ENCODE measurements around the gene RPAP2. TPM values are rescaled to one million over a fixed set of nuclear protein-coding genes. Genes with fewer than 3 reads are reported as not detected.
A peak's percentile ranks its signal among the peaks of the same experiment; 100 is the strongest.
"Not testable (repeated sequence)": the region's sequence is repeated elsewhere in the genome, so short reads cannot be mapped to it uniquely, and the experiment has no call there.

Gene RPAP2
- total and polyA plus RNA-seq, 5 experiments from 2014 or later = 15.3 to 48.4 (median 25.9) TPM

DNA sequence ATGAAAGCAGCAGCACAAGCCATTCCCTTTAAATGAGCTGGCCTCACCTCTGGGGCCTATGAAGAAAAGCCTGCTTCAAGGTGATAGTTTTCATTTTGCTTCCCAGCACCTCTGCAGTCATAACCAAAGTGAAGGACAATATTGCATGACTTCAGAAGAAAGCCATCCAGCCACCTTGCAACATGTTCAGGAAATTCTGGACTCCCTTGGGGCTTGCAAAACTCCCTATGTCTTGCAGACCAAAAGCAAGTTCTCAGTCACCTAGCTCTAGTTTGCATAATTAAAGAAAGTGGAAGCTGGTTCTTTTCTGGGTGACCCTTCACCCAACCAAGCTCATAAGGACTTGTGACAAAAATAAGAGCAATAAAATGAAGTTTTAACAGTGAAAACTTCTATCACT is 100.2 kb downstream of the RPAP2 start:
- Mint-ChIP-seq H3K36me3 (peaks cover 0 to 6% (median 4%) of the 10 kb centered on the region in 3 donors), H3K4me1 (peaks cover 0 to 1% (median 0%) of the 10 kb centered on the region in 4 donors)

DNA sequence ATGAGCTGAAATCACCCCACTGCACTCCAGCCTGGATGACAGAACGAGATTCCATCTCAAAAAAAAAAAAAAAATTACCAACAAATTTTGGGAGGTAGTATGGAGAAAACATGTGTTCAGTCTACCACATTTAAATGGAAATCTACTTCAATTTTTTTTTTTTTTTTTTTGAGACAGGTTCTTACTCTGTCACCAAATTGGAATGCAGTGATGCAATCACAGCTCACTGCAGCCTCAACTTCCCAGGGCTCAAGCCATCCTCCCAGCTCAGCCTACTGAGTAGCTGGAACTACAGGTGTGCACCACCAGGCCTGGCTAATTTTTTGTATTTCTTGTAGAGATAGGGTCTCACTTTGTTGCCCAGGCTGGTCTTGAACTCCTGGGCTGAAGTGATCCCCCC is 105.8 kb downstream of the RPAP2 start:
- DNase-seq (no peak), ATAC-seq (no peak)
- POLR2A ChIA-PET = interaction anchor here (0.7 kb wide), 1 partner anchor 38 kb away, joined by 4 read pairs; no protein-coding TSS in a partner anchor
- Mint-ChIP-seq H3K4me3 (no peak overlapping the region), H3K27ac (no peak overlapping the region), H3K27me3 (no peaks in the 10 kb centered on the region), H3K9me3 (peaks cover 0 to 25% (median 9%) of the 10 kb centered on the region in 9 donors), H3K4me1 (peaks cover 11 to 12% (median 11%) of the 10 kb centered on the region in 4 donors), H3K36me3 (peaks cover 0 to 9% (median 6%) of the 10 kb centered on the region in 3 donors)

More for the DNA sequence above, 100.2 kb downstream of the RPAP2 start:
- peaks cover 0 to 28% (median 6%) of the 10 kb centered on the region in 9 donors for H3K9me3 Mint-ChIP-seq
- H3K27me3 Mint-ChIP-seq = no peaks in the 10 kb centered on the region
- ATAC-seq (no peak), DNase-seq (no peak)
- H3K4me3 Mint-ChIP-seq = no peak overlapping the region
- POLR2A ChIA-PET = no interaction called here
- H3K27ac Mint-ChIP-seq = peak overlapping the region in 2 of 10 donors; percentile 2 to 7

DNA sequence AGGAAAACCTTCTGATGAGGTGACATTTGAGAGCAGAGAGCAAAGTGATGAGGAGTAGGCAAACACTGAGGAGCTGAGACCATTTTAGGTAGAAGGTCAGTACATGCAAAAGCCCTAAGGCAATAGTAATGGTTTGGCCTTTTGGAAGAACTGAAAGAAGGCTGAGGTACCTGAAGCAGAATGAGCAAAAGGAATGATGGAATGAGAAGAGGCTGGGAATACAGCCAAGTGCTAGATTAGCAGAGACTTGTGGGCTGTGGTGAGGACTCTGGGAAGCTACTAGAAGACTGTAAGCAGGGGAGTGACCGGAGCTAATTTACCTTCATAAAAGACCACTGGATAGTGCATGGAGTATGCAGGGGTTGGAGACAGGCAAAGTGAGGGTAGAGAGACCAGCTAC is 110.0 kb downstream of the RPAP2 start:
- no peak for ATAC-seq
- H3K9me3 Mint-ChIP-seq = peaks cover 0 to 10% (median 6%) of the 10 kb centered on the region in 9 donors
- peaks cover 18 to 42% (median 35%) of the 10 kb centered on the region in 4 donors for H3K4me1 Mint-ChIP-seq
- H3K27ac Mint-ChIP-seq = peak overlapping the region in 2 of 10 donors; percentile 1 to 67
- H3K36me3 Mint-ChIP-seq = peaks cover 0 to 5% (median 4%) of the 10 kb centered on the region in 3 donors
- no peak for DNase-seq
- no peaks in the 10 kb centered on the region for H3K27me3 Mint-ChIP-seq
- POLR2A ChIA-PET = interaction anchor here (0.6 to 1.0 kb wide), 2 partner anchors 9 to 77 kb away, joined by 3 read pairs; no protein-coding TSS in a partner anchor
- H3K4me3 Mint-ChIP-seq = peak overlapping the region in 1 of 10 donors; percentile 15

DNA sequence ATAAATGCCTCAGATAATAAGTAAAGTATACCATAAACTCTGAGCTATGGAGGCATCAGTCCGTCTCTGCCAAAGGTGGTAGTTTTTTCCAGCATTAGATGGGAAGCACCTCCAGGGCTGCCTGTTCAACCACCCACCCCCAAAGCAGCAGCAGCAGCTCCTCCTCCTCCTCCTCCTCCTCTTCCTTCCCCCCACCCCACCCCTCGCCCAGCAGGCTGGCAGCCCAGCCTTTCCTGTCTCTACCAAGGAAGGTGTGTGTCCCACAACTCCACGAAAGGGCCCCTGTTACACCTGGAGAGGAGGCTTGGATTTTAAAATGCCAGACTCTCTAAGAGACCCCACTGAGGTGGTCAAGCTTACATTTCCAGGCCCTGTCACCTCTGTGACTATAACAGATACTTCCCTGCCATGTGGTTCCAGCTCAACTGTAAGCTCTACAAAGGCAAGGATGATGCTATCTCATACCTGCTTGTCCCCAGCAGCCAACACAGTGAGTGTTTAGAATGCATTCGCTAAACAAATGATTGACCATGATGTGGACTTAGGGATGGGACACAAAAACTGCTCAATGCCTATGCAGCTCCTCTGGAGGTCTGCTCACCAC is 111.2 kb downstream of the RPAP2 start:
- ATAC-seq = no peak
- Mint-ChIP-seq H3K27ac (peak overlapping the region in 4 of 10 donors; percentile 12 to 80 (median 47)), H3K27me3 (no peaks in the 10 kb centered on the region), H3K4me3 (peak overlapping the region in 7 of 10 donors; percentile 21 to 68 (median 46)), H3K9me3 (peaks cover 0 to 5% (median 0%) of the 10 kb centered on the region in 9 donors), H3K4me1 (peaks cover 17 to 42% (median 35%) of the 10 kb centered on the region in 4 donors), H3K36me3 (no peaks in the 10 kb centered on the region)
- DNase-seq = no peak
- POLR2A ChIA-PET = no interaction called here

DNA sequence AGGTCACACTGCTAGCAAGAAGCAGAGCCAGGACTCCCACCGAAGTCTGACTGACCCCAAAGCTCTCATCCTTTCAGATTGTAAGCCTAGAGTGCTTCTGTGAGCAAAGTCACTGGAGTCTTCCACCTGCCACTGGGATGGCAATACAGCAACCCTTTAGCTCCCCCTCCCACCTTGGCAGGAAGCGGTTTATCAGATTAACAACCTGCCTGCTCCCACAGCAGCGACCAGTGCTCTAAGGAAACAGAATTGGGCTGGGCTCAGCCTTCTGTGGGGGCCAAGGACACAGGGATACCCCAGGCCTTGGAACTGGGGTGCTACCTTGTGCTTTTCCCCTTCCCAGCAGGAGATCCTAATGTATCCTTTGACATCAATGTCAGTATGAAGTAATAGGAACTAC is 111.8 kb downstream of the RPAP2 start:
- H3K4me3 Mint-ChIP-seq = peak overlapping the region in 9 of 10 donors; percentile 21 to 69 (median 50)
- peak; percentile 77 to 87 for ATAC-seq
- no peaks in the 10 kb centered on the region for H3K36me3 Mint-ChIP-seq
- peak in 8 of 10 donors; percentile 8 to 64 (median 22) for DNase-seq
- POLR2A ChIA-PET = no interaction called here
- peaks cover 17 to 42% (median 35%) of the 10 kb centered on the region in 4 donors for H3K4me1 Mint-ChIP-seq
- H3K27ac Mint-ChIP-seq = peak overlapping the region in 8 of 10 donors; percentile 19 to 89 (median 68)
- peaks cover 0 to under 1% (median 0%) of the 10 kb centered on the region in 9 donors for H3K9me3 Mint-ChIP-seq
- no peaks in the 10 kb centered on the region for H3K27me3 Mint-ChIP-seq

DNA sequence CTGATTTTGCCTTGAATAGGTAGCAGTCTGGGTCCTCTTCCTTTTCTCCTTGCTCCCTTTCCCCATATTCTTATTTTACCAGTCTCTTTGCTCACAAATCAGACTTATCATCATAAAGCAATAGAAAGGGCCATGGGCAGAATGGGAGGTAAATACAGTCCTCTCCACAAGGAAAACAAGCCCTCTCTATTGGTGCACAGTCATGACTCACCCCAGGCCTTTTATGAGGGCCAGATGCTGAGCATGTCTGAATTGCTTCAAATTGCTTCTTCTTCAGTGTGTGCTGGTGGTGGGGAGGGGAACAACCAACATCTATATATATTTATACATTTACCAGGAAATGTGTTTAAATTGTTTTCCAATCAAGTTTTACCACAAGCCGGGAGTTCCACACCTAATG is 112.7 kb downstream of the RPAP2 start:
- Mint-ChIP-seq H3K4me3 (peak overlapping the region in 5 of 10 donors; percentile 11 to 65 (median 34)), H3K4me1 (peaks cover 17 to 42% (median 35%) of the 10 kb centered on the region in 4 donors), H3K27me3 (no peaks in the 10 kb centered on the region), H3K27ac (peak overlapping the region in 5 of 10 donors; percentile 0 to 86 (median 60)), H3K9me3 (no peaks in the 10 kb centered on the region), H3K36me3 (no peaks in the 10 kb centered on the region)
- ATAC-seq (no peak), DNase-seq (no peak)
- POLR2A ChIA-PET = no interaction called here

DNA sequence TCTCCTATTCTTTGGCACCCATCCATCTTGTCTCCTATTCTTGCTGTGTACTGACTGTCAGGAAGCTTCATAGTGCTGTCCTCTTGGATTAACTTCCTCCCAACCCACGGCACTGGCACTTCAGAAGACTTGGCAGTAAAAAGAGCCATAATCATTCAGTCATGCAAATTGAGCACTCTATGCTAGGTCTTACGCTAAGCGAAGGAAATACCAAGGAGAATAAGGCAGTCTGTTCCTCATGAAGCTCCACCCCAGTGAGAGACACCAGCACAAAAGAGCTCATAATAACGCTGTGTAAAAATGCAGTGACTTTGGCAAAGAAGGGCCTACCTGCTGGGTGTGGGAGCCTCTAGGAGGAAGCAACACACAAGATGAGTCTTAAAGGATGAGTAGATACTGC is 120.8 kb downstream of the RPAP2 start:
- POLR2A ChIA-PET = no interaction called here
- DNase-seq (no peak), ATAC-seq (no peak)
- Mint-ChIP-seq H3K27me3 (no peaks in the 10 kb centered on the region), H3K9me3 (no peaks in the 10 kb centered on the region), H3K27ac (no peak overlapping the region), H3K4me3 (no peak overlapping the region), H3K4me1 (peaks cover 0 to 6% (median 0%) of the 10 kb centered on the region in 4 donors), H3K36me3 (no peaks in the 10 kb centered on the region)

DNA sequence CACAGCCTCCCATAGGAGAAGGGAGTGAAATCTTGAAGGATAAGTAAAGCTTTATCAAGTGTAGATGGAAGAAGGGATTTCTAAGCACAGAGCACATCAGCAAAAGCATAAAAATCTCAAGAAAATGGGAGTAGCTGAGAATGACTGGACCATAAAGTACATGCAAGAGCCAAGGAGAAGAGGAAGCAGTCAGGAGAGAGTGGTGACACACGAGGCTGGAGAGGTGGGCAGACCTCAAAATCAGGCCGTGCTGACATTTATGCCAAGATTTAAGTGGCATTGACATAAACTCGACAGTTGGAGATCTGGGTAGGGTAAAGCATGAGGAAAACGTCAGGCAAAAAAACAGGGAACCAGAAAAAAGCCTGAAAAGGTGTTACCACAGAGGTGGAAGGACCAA is 125.5 kb downstream of the RPAP2 start:
- DNase-seq (no peak), ATAC-seq (no peak)
- POLR2A ChIA-PET = no interaction called here
- Mint-ChIP-seq H3K27ac (peak overlapping the region in 1 of 10 donors; percentile 71), H3K27me3 (no peaks in the 10 kb centered on the region), H3K4me3 (no peak overlapping the region), H3K4me1 (peaks cover 0 to 5% (median 0%) of the 10 kb centered on the region in 4 donors), H3K9me3 (peaks cover 0 to 1% (median 0%) of the 10 kb centered on the region in 9 donors), H3K36me3 (no peaks in the 10 kb centered on the region)

DNA sequence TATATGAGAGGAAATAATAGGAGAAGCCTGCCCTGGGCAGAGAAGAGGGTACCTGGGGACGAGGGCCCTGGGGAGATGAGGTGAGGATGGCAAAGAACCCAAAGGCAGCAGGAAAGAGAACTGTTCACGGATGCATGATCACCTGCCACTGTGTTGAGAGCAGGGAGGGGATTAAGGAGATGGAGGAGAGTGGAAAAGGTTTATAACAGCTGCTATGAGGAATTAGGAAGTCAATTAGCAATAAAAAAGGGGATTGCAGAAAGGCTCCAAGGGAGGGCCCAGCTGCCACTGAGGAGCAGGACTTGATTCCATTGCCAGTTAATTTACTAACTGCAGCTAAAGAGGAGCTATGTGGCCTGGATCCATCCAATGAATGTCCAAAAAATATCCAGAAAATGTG is 126.8 kb downstream of the RPAP2 start:
- ATAC-seq = no peak
- Mint-ChIP-seq H3K4me3 (no peak overlapping the region), H3K9me3 (peaks cover 0 to 1% (median 0%) of the 10 kb centered on the region in 9 donors), H3K4me1 (peaks cover 0 to 4% (median 0%) of the 10 kb centered on the region in 4 donors), H3K27me3 (no peaks in the 10 kb centered on the region), H3K27ac (peak overlapping the region in 3 of 10 donors; percentile 0 to 42 (median 37)), H3K36me3 (no peaks in the 10 kb centered on the region)
- POLR2A ChIA-PET = no interaction called here
- DNase-seq = no peak

DNA sequence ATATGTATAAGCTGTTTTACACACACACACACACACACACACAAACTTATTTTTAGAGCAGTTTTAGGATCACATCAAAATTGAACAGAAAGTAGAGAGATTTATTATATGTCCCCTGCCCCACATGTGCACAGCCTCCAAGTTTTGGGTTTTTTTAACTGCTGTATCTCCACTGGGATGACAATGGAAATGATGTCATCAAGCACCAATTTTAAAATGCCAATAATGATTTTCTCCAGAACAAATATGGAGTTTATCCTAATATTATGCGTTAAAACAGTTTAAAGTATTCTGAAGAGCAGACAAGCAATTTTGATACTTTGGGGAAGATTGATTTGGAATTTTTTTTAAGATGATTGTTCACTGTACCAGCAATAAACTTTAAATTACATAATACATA is 131.2 kb downstream of the RPAP2 start:
- Mint-ChIP-seq H3K27ac (no peak overlapping the region), H3K36me3 (no peaks in the 10 kb centered on the region), H3K4me1 (peaks cover 0 to 3% (median 0%) of the 10 kb centered on the region in 4 donors), H3K4me3 (no peak overlapping the region), H3K9me3 (peaks cover 0 to 8% (median 1%) of the 10 kb centered on the region in 9 donors), H3K27me3 (no peaks in the 10 kb centered on the region)
- DNase-seq (no peak), ATAC-seq (no peak)
- POLR2A ChIA-PET = no interaction called here

DNA sequence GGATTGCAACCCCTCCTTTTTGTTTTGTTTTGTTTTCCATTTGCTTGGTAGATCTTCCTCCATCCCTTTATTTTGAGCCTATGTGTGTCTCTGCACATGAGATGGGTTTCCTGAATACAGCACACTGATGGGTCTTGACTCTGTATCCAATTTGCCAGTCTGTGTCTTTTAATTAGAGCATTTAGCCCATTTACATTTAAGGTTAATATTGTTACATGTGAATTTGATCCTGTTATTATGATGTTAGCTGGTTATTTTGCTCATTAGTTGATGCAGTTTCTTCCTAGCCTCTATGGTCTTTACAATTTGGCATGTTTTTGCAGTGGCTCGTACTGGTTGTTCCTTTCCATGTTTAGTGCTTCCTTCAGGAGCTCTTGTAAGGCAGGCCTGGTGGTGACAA is 135.7 kb downstream of the RPAP2 start:
- DNase-seq, POLR2A ChIA-PET, H3K27me3 Mint-ChIP-seq, ATAC-seq, H3K4me3 Mint-ChIP-seq, H3K4me1 Mint-ChIP-seq, H3K36me3 Mint-ChIP-seq, H3K27ac Mint-ChIP-seq: not testable (repeated sequence)
- H3K9me3 Mint-ChIP-seq = peaks cover 0 to 13% (median 3%) of the 10 kb centered on the region in 9 donors

DNA sequence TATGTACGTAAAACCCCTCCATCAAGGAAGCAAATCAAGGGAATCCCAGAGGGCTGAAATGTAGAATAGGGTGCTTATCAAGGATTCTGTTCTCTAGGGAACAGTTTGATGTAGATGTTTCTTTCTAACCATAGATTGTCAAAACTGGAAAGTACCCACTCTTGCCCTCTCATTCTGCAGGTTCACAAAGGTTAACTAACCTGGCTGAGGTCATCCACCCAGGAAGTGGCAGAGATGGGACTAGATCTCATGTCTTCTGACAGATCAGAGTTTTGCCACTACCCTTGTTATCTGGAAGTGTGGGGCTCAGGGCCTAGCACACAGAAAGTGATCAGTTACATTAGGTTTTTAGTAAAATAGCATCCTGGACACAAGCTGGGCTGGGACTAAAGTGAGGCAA is 140.4 kb downstream of the RPAP2 start:
- H3K27me3 Mint-ChIP-seq = no peaks in the 10 kb centered on the region
- H3K27ac Mint-ChIP-seq = peak overlapping the region in 2 of 10 donors; percentile 24 to 25
- DNase-seq = no peak
- peaks cover 0 to 9% (median 0%) of the 10 kb centered on the region in 9 donors for H3K9me3 Mint-ChIP-seq
- no peak overlapping the region for H3K4me3 Mint-ChIP-seq
- peaks cover 0 to 4% (median under 1%) of the 10 kb centered on the region in 4 donors for H3K4me1 Mint-ChIP-seq
- POLR2A ChIA-PET = no interaction called here
- H3K36me3 Mint-ChIP-seq = peaks cover 0 to 5% (median 3%) of the 10 kb centered on the region in 3 donors
- ATAC-seq = no peak

DNA sequence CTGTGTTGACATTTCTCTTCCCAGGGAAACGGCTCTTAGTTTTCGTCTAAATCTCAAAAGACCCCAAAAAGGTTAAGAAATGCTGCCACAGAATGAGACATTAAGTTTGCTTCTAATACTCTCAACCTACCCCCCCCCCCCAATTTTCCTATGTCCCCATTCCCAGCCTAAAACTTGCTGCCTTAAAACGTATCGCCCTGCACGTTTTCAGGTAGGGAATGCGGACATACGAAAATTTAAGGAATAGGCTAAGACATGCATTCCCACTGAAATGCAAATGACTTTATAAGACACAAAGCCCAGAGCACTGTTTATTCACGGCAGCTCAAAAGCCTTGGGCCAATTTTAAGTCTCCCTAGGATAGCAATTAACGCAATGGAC is 142.4 kb downstream of the RPAP2 start:
- Mint-ChIP-seq H3K27ac (no peak overlapping the region), H3K27me3 (no peaks in the 10 kb centered on the region), H3K4me3 (no peak overlapping the region), H3K4me1 (peaks cover 0 to 6% (median 0%) of the 10 kb centered on the region in 4 donors), H3K36me3 (no peaks in the 10 kb centered on the region), H3K9me3 (no peaks in the 10 kb centered on the region)
- POLR2A ChIA-PET = no interaction called here
- no peak for DNase-seq
- no peak for ATAC-seq
